Loucy (cell line): ENCODE results near the gene AKR7A2.

Experiments
- CTCF ChIP-seq: fragments of 200-600 bp; sonication (generic); conservative IDR thresholded peaks from 2 replicates; pipeline ENCODE4 v1.5.1; 2014; ENCODE audit warnings: mild to moderate bottlenecking, antibody characterized with exemption, low read length
- EZH2phosphoT487 ChIP-seq: fragments of 200-600 bp; IDR thresholded peaks from 2 replicates; pipeline ENCODE4 v1.6.1; 2018; ENCODE audit warnings: antibody characterized with exemption, mild to moderate bottlenecking, moderate library complexity, borderline replicate concordance

DNA sequence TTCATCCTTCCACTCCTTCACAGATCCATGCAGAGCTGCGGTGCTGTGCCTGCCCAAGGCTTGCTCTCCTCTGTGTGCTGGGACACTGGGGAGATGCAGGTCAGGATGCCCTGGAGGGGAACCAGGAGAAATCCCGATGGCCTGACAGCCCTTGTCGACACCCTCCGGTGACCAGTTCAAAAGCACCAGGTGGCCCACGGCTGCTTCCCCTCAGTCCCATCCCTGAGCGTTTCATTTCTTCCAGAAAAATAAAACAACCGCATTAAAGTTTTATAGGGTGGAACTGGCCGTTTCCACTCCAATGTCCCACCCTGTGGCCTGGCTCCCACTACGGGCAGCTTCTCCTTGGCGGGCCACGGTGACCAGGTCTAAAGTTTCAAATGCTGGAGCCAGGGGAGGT is 48.5 kb upstream of the AKR7A2 start:
- TF ChIP-seq CTCF = no peak
- no peak for TF ChIP-seq EZH2phosphoT487
